ENCODE data around the gene KRTAP2-3. TPM values are rescaled to one million over a fixed set of nuclear protein-coding genes. Genes with fewer than 3 reads are reported as not detected.
"Not testable (repeated sequence)": the region's sequence is repeated elsewhere in the genome, so short reads cannot be mapped to it uniquely, and the experiment has no call there.

The KRTAP2-3 gene
- total RNA-seq, 1 experiment from 2014 or later = not detected

DNA sequence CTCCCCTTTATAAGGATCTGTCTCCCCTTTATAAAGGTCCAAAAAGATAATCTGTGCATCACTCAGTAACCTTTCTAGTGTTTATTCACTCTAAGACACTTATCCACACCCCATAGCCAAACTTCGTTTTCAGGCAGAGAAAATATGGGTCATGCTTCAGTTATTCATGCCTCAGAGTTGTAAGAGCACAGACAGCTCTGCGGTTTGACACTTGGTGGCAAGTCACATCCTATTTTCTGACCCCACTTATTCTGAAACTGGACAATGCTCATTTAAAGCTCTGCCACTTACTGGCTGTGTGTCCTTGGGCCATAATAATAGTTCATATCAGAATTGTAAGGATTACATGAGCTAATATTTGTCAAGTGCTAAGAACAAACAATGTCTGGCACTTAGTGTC is 10.8 kb downstream of the KRTAP2-3 start:
- in situ Hi-C loops (cut with HindIII; ENCODE audit: low pct_unique_long_range_greater_than_20kb, low sequenced_read_pairs) = no loop called here
- no peak for DNase-seq (ENCODE audit: low read depth, low spot score)

DNA sequence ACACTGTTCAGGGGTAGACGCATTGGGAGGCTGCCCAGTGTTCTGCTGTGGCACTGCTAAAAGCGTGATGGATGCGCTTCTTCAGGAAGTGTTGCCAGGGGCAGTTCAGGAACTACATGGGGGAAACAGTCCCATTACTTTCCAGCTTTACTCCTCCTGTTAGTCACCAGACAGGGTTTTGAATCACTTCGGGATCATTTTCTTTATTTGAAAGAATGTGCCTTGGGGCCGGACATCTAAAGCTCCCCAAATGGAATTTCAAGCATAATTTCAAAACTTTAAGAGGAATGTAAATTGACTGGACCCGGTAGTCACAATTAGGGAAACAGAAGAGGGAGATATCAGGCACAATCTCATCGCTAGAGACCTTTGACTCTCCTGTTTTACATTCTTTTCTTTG is 11.5 kb downstream of the KRTAP2-3 start:
- no peak for DNase-seq (ENCODE audit: low read depth, low spot score)
- in situ Hi-C loops (cut with HindIII; ENCODE audit: low pct_unique_long_range_greater_than_20kb, low sequenced_read_pairs) = no loop called here

- DNase-seq (ENCODE audit: low read depth, low spot score); in situ Hi-C loops (cut with HindIII; ENCODE audit: low pct_unique_long_range_greater_than_20kb, low sequenced_read_pairs): not testable (repeated sequence)
Observed at GRCh38 chr17:41046735-41047465, 13.0 kb downstream of the KRTAP2-3 start, which contains the start of gene KRTAP2-1. TSS of gene KRTAP2-1 (minus strand) at chr17:41047316. CDS start at chr17:41047267, 49 bp downstream.

- in situ Hi-C loops (cut with HindIII; ENCODE audit: low pct_unique_long_range_greater_than_20kb, low sequenced_read_pairs) = no loop called here
- no peak for DNase-seq (ENCODE audit: low read depth, low spot score)
Observed at GRCh38 chr17:41042953-41043352, 17.0 kb downstream of the KRTAP2-3 start.

DNA sequence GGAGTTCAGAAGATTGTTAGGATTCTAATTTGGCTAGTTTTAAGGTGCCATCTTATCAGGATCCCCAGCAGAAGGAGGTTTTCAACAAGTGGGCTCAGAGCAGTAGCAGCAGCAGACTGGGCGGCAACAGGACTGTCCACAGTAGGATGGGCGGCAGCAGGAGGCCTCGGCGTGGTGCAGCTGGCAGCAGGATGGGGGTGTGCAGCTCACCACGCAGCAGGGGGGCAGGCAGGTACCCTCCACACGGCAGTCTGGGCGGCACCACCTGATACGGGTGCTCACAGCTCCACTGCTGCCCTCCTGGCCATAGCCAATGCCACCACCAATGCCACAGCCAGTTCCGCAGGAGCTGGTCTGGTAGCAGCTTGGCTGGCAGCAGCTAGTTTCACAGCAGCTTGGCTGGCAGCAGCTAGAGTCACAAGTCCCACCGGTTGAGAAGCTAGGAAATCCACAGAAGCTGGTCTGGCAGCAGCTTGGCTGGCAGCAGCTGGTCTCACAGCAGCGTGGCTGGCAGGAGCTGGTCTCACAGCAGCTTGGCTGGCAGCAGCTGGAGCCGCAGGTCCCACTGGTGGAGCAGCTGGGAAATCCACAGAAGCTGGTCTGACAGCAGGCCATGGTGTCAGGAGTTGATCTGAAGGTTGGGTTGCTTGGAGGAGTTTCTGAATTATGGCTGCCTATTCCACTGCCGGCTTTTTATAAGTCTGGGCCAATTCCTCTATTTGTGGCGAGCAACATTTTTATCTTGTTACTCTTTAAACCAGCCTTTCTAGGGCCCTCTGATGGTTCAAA is 18.9 kb downstream of the KRTAP2-3 start, which contains the start of gene KRTAP1-1:
KRTAP1-1 (minus strand) TSS at position 668 of the 789 bp plus-strand sequence; CDS start at position 615, 53 bp downstream.
- DNase-seq (ENCODE audit: low read depth, low spot score); in situ Hi-C loops (cut with HindIII; ENCODE audit: low pct_unique_long_range_greater_than_20kb, low sequenced_read_pairs): not testable (repeated sequence)

- no peak for DNase-seq (ENCODE audit: low read depth, low spot score)
- in situ Hi-C loops (cut with HindIII; ENCODE audit: low pct_unique_long_range_greater_than_20kb, low sequenced_read_pairs) = no loop called here
Observed at GRCh38 chr17:41037853-41038350, 22.0 kb downstream of the KRTAP2-3 start.

GRCh38 chr17:41034346-41034935 is 25.5 kb downstream of the KRTAP2-3 start, which contains the start of gene KRTAP1-3:
TSS of gene KRTAP1-3 (minus strand) at chr17:41034874. CDS start at chr17:41034821, 53 bp downstream.
- in situ Hi-C loops (cut with HindIII; ENCODE audit: low pct_unique_long_range_greater_than_20kb, low sequenced_read_pairs); DNase-seq (ENCODE audit: low read depth, low spot score): not testable (repeated sequence)

DNA sequence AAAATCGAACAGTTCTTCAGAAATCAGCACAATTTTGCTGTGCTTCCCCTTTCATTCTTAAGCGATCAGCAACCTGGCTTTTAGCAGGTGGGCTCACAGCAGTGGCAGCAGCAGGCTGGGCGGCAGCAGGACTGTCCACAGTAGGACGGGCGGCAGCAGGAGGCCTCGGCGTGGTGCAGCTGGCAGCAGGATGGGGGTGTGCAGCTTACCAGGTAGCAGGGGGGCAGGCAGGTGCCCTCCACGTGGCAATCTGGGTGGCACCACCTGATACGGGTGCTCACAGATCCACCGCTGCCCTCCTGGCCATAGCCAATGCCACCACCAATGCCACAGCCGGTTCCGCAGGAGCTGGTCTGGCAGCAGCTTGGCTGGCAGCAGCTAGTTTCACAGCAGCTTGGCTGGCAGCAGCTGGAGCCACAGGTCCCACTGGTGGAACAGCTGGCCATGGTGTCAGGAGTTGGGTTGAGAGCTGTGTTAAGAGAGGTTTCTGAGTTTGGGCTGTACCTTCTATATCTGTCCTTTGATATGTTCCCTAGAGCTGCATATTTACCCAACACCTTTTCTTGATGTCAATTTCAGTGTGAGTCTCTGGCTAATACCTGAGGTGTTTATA is 30.2 kb downstream of the KRTAP2-3 start, which contains the start of gene KRTAP1-4:
KRTAP1-4 (minus strand) TSS at position 563 of the 613 bp plus-strand sequence; CDS start at position 446, 117 bp downstream.
- in situ Hi-C loops (cut with HindIII; ENCODE audit: low pct_unique_long_range_greater_than_20kb, low sequenced_read_pairs) = no loop called here
- DNase-seq (ENCODE audit: low read depth, low spot score) = no peak

DNA sequence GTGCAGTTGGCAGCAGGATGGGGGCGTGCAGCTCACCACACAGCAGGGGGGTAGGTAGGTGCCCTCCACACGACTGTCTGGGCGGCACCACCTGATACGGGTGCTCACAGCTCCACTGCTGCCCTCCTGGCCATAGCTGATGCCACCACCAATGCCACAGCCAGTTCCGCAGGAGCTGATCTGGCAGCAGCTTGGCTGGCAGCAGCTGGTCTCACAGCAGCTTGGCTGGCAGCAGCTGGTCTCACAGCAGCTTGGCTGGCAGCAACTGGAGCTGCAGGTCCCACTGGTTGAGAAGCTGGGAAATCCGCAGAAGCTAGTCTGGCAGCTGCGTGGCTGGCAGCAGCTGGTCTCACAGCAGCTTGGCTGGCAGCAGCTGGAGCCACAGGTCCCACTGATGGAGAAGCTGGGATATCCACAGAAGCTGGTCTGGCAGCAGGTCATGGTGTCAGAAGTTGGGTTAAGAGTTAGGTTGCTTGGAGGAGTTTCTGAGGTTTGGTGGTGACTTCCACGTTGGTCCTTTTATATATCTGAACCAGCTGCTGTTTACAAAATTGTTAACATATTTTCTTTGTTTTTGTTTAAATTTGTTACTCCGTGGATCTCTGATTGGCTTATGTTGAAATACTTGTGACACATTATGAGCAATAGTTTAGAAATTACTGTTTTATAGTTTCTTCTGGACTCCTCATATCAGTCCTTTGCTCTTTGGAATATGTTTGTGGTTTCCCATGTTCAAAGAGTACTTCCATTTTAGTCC is 33.0 kb downstream of the KRTAP2-3 start, which contains the start of gene KRTAP1-5:
KRTAP1-5 (minus strand) TSS at position 494 of the 757 bp plus-strand sequence; CDS start at position 441, 53 bp downstream.
- no peak for DNase-seq (ENCODE audit: low read depth, low spot score)
- in situ Hi-C loops (cut with HindIII; ENCODE audit: low pct_unique_long_range_greater_than_20kb, low sequenced_read_pairs) = no loop called here

GRCh38 chr17:41024697-41025096 is 35.2 kb downstream of the KRTAP2-3 start:
- in situ Hi-C loops (cut with HindIII; ENCODE audit: low pct_unique_long_range_greater_than_20kb, low sequenced_read_pairs) = no loop called here

DNA sequence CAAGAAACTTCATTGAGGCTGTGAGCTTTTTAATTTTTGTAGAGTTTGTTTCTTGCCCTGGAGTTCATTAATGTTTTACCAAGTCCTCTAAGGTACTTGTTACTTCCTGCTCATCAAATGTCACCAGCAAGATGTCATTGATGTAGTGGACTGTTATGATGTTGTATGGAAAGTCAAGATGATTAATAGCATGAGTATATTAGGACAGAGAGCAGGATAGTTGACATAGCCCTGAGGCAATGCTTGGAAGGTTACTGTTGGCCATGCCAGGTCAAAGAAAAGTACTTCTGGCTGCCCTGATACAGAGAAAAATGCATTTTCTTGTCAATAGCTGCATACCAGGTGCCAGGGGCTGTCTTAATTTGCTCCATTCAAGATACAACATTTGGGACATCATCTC is 39.6 kb downstream of the KRTAP2-3 start:
- in situ Hi-C loops (cut with HindIII; ENCODE audit: low pct_unique_long_range_greater_than_20kb, low sequenced_read_pairs) = no loop called here
- DNase-seq (ENCODE audit: low read depth, low spot score) = no peak

More at GRCh38 chr17:41024697-41025096, 35.2 kb downstream of the KRTAP2-3 start:
- DNase-seq (ENCODE audit: low read depth, low spot score) = no peak

GRCh38 chr17:41019415-41019814 is 40.5 kb downstream of the KRTAP2-3 start:
- in situ Hi-C loops (cut with HindIII; ENCODE audit: low pct_unique_long_range_greater_than_20kb, low sequenced_read_pairs) = no loop called here
- DNase-seq (ENCODE audit: low read depth, low spot score) = no peak

- DNase-seq (ENCODE audit: low read depth, low spot score) = no peak
- in situ Hi-C loops (cut with HindIII; ENCODE audit: low pct_unique_long_range_greater_than_20kb, low sequenced_read_pairs) = no loop called here
Observed at GRCh38 chr17:41018541-41018940, 41.4 kb downstream of the KRTAP2-3 start.

GRCh38 chr17:41016578-41017215 is 43.2 kb downstream of the KRTAP2-3 start:
- in situ Hi-C loops (cut with HindIII; ENCODE audit: low pct_unique_long_range_greater_than_20kb, low sequenced_read_pairs) = no loop called here
- DNase-seq (ENCODE audit: low read depth, low spot score) = no peak

- DNase-seq (ENCODE audit: low read depth, low spot score) = no peak
- in situ Hi-C loops (cut with HindIII; ENCODE audit: low pct_unique_long_range_greater_than_20kb, low sequenced_read_pairs) = no loop called here
Observed at GRCh38 chr17:41015454-41015853, 44.5 kb downstream of the KRTAP2-3 start.

GRCh38 chr17:41013606-41014005 is 46.3 kb downstream of the KRTAP2-3 start:
- no peak for DNase-seq (ENCODE audit: low read depth, low spot score)
- in situ Hi-C loops (cut with HindIII; ENCODE audit: low pct_unique_long_range_greater_than_20kb, low sequenced_read_pairs) = no loop called here

Data from SK-MEL-5 (cell line).